ENCODE measurements around the gene EEFSEC. TPM values are rescaled to one million over a fixed set of nuclear protein-coding genes. Genes with fewer than 3 reads are reported as not detected.

EEFSEC gene
- total RNA-seq, 1 experiment from 2014 or later = 9.5 TPM

DNA sequence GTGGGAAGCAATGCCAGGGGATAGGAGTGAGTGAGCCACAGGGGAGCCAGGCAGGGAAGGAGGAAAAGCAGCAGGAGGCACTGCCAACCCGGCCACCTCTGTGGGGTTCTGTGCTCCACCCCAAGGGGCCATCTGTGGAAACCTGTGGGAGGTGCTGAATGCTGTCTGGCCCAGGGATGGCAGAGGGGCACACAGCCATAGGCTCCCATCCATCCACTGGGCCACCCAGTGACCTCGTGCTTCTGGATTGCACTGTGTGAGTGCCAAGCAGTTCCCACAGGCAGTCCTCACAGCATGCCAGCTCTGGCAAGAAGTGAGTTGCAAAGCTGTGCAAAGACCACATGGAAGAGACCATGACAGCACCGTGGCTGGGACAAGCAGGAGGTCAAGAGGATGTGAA, 285.9 kb downstream of the EEFSEC start:
- no CpG with 5 or more reads among the region's 3 CpGs for WGBS (ENCODE audit: extremely low coverage, insufficient read length, low lambda C conversion rate)
- H3K9ac ChIP-seq (ENCODE audit: extremely low read depth, insufficient read length, low read length) = no peak overlapping the region
- TF ChIP-seq, protein P1, sequence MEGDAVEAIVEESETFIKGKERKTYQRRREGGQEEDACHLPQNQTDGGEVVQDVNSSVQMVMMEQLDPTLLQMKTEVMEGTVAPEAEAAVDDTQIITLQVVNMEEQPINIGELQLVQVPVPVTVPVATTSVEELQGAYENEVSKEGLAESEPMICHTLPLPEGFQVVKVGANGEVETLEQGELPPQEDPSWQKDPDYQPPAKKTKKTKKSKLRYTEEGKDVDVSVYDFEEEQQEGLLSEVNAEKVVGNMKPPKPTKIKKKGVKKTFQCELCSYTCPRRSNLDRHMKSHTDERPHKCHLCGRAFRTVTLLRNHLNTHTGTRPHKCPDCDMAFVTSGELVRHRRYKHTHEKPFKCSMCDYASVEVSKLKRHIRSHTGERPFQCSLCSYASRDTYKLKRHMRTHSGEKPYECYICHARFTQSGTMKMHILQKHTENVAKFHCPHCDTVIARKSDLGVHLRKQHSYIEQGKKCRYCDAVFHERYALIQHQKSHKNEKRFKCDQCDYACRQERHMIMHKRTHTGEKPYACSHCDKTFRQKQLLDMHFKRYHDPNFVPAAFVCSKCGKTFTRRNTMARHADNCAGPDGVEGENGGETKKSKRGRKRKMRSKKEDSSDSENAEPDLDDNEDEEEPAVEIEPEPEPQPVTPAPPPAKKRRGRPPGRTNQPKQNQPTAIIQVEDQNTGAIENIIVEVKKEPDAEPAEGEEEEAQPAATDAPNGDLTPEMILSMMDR (conservative IDR thresholded peaks at IDR 0.05) = no peak
- H2BK5ac ChIP-seq (ENCODE audit: insufficient read length, low read length) = no peak overlapping the region
- H3K23me2 ChIP-seq (ENCODE audit: insufficient read length, low read depth, low read length, poor library complexity, severe bottlenecking) = no peaks in the 10 kb centered on the region
- no peaks in the 10 kb centered on the region for H3K9me3 ChIP-seq (ENCODE audit: control insufficient read depth, low read depth, low read length)
- no peak overlapping the region for H4K5ac ChIP-seq (ENCODE audit: insufficient read length, low read depth, low read length)
- no peak overlapping the region for H2AFZ ChIP-seq (ENCODE audit: low read length)
- peaks cover 77% of the 10 kb centered on the region for H3K27me3 Mint-ChIP-seq (ENCODE audit: low read depth)
- no peaks in the 10 kb centered on the region for H3K36me3 Mint-ChIP-seq (ENCODE audit: insufficient read depth in 1 of 3, low read depth in 3 of 3)
- no peak overlapping the region for H3K23ac ChIP-seq (ENCODE audit: insufficient read length, low read depth, low read length)
- H3K56ac ChIP-seq (ENCODE audit: insufficient read length, low read depth, low read length) = no peak overlapping the region
- peaks cover 27 to 30% of the 10 kb centered on the region in 2 experiments for H3K4me1 Mint-ChIP-seq
- H2AK5ac ChIP-seq (ENCODE audit: insufficient read length, low read length) = no peak overlapping the region
- H3T11ph ChIP-seq (ENCODE audit: low read length) = no peak overlapping the region
- no peak overlapping the region for H3K4me2 ChIP-seq (ENCODE audit: insufficient read depth, insufficient read length, low read length)
- no peaks in the 10 kb centered on the region for H3K9me3 Mint-ChIP-seq
- H3K4ac ChIP-seq (ENCODE audit: low read depth, low read length) = no peak overlapping the region
- no peak overlapping the region for H3K27ac Mint-ChIP-seq
- H2BK120ac ChIP-seq (ENCODE audit: low read depth, low read length, poor library complexity, severe bottlenecking) = no peak overlapping the region
- H4K20me1 ChIP-seq (ENCODE audit: control insufficient read depth, insufficient read depth, insufficient read length) = no peaks in the 10 kb centered on the region
- 0 out of 2 replicates have a peak, but pooled peaks cover 2% of the 10 kb centered on the region for H3K27me3 ChIP-seq (ENCODE audit: insufficient read depth, low read length)
- no peak overlapping the region for H3K4me3 Mint-ChIP-seq
- no peak overlapping the region for H3K14ac ChIP-seq (ENCODE audit: insufficient read depth, low read length)
- H4K8ac ChIP-seq (replicated peaks; ENCODE audit: insufficient read length, low read depth, low read length) = no peak overlapping the region
- H3K79me1 ChIP-seq (ENCODE audit: insufficient read depth, low read depth, low read length, poor library complexity, severe bottlenecking) = no peaks in the 10 kb centered on the region
- no peak overlapping the region for H3K18ac ChIP-seq (ENCODE audit: insufficient read length, low read depth, low read length)
- no peak overlapping the region for H2BK20ac ChIP-seq (ENCODE audit: low read depth, low read length, poor library complexity, severe bottlenecking)
- DNase-seq = no peak
- no peak overlapping the region for H2BK15ac ChIP-seq (ENCODE audit: low read depth, low read length)
- no peak overlapping the region for H4K91ac ChIP-seq (ENCODE audit: insufficient read length, low read depth, low read length)
- H3K4me1 ChIP-seq (ENCODE audit: insufficient read depth, low read length) = no peaks in the 10 kb centered on the region; the same call in 1 of the 2 replicates
- no peaks in the 10 kb centered on the region for H3K79me2 ChIP-seq (ENCODE audit: insufficient read depth, low read length)
- no peak overlapping the region for H3K27ac ChIP-seq (ENCODE audit: insufficient read length, low read depth, low read length)
- H2BK12ac ChIP-seq (ENCODE audit: insufficient read length, low read depth, low read length) = no peak overlapping the region
